ENCODE data around the gene NAA25.
"Not testable (repeated sequence)": the region's sequence is repeated elsewhere in the genome, so short reads cannot be mapped to it uniquely, and the experiment has no call there.

Gene NAA25

GRCh38 chr12:112116232-112117060, 7.9 kb upstream of the NAA25 start:
- no peak for DNase-seq (ENCODE audit: low read depth in 2 of 2)

GRCh38 chr12:112115259-112116045, 6.9 kb upstream of the NAA25 start:
- DNase-seq (ENCODE audit: low read depth in 2 of 2), result no peak

- DNase-seq (ENCODE audit: low read depth in 2 of 2), result no peak
Measured at GRCh38 chr12:112112409-112113133, 4.0 kb upstream of the NAA25 start.

- no peak for DNase-seq (ENCODE audit: low read depth in 2 of 2)
Measured at GRCh38 chr12:112111931-112112330, 3.3 kb upstream of the NAA25 start.

GRCh38 chr12:112110787-112111662, 2.4 kb upstream of the NAA25 start:
- DNase-seq (ENCODE audit: low read depth in 2 of 2), result not testable (repeated sequence)

GRCh38 chr12:112107306-112108201, 1.0 kb downstream of the NAA25 start:
- no peak for DNase-seq (ENCODE audit: low read depth in 2 of 2)

- DNase-seq (ENCODE audit: low read depth in 2 of 2), result no peak
Measured at GRCh38 chr12:112105891-112106290, 2.7 kb downstream of the NAA25 start.

- no peak for DNase-seq (ENCODE audit: low read depth in 2 of 2)
Measured at GRCh38 chr12:112103758-112104503, 4.7 kb downstream of the NAA25 start.

GRCh38 chr12:112102746-112103145, 5.8 kb downstream of the NAA25 start:
- DNase-seq (ENCODE audit: low read depth in 2 of 2), result not testable (repeated sequence)

GRCh38 chr12:112102127-112102526, 6.5 kb downstream of the NAA25 start:
- no peak for DNase-seq (ENCODE audit: low read depth in 2 of 2)

GRCh38 chr12:112100500-112100899, 8.1 kb downstream of the NAA25 start:
- DNase-seq (ENCODE audit: low read depth in 2 of 2), result not testable (repeated sequence)

- DNase-seq (ENCODE audit: low read depth in 2 of 2), result no peak
Measured at GRCh38 chr12:112097641-112098040, 10.9 kb downstream of the NAA25 start.

- DNase-seq (ENCODE audit: low read depth in 2 of 2), result no peak
Measured at GRCh38 chr12:112096667-112097066, 11.9 kb downstream of the NAA25 start.

GRCh38 chr12:112096070-112096469, 12.5 kb downstream of the NAA25 start:
- DNase-seq (ENCODE audit: low read depth in 2 of 2), result no peak

- no peak for DNase-seq (ENCODE audit: low read depth in 2 of 2)
Measured at GRCh38 chr12:112091563-112091962, 17.0 kb downstream of the NAA25 start.

- no peak for DNase-seq (ENCODE audit: low read depth in 2 of 2)
Measured at GRCh38 chr12:112087851-112088250, 20.7 kb downstream of the NAA25 start.

GRCh38 chr12:112087055-112087850, 21.3 kb downstream of the NAA25 start:
- DNase-seq (ENCODE audit: low read depth in 2 of 2), result no peak

GRCh38 chr12:112066566-112066965, 42.0 kb downstream of the NAA25 start:
- DNase-seq (ENCODE audit: low read depth in 2 of 2), result no peak

GRCh38 chr12:112063273-112063672, 45.3 kb downstream of the NAA25 start:
- DNase-seq (ENCODE audit: low read depth in 2 of 2), result no peak
